Stomach (tissue), 4 donors: Measurements from ENCODE around the gene HEPHL1.

Experiments used
- CTCF ChIP-seq, 7 experiments: fragments of 450-650 bp in 4 of 7; fragments of 200-600 bp in 3 of 7; sonication (generic) in 3 of 7; IDR thresholded peaks; one replicate each; pipeline ENCODE4 v1.5.1; 2016 to 2019; ENCODE audit warnings: antibody characterized with exemption in 7 of 7, control low read depth in 2 of 7, mild to moderate bottlenecking in 1 of 7
- POLR2AphosphoS5 ChIP-seq, 3 donors: sonication (generic); formaldehyde crosslinking; IDR thresholded peaks; one replicate each; pipeline ENCODE4 v1.6.1; 2016; ENCODE audit warnings: antibody characterized with exemption in 3 of 3

GRCh38 chr11:94120946-94121345 lies 99.8 kb downstream of the HEPHL1 start:
- TF ChIP-seq CTCF (IDR thresholded peaks at IDR 0.05) (no peak), POLR2AphosphoS5 (IDR thresholded peaks at IDR 0.05) (no peak)
